ENCODE results near the gene CMPK1. TPM values are rescaled to one million over a fixed set of nuclear protein-coding genes. Genes with fewer than 3 reads are reported as not detected.

Gene CMPK1
- total RNA-seq, 1 donor from 2014 or later, result 48.5 TPM

- Histone ChIP-seq H3K4me1 (ENCODE audit: control insufficient read depth in 3 of 3, insufficient read depth in 3 of 3, low read length in 3 of 3) (no peaks in the 10 kb centered on the region), H3K27ac (ENCODE audit: low read depth, low read length) (no peak overlapping the region), H3K9ac (ENCODE audit: low read depth in 1 of 3, low read length in 3 of 3) (no peak overlapping the region), H3K27me3 (ENCODE audit: control insufficient read depth in 3 of 3, insufficient read depth in 3 of 3, low read length in 3 of 3) (peaks cover 43 to 56% (median 45%) of the 10 kb centered on the region in 3 donors), H3K4me3 (ENCODE audit: low read length in 3 of 3) (peak overlapping the region in 1 of 3 donors; percentile 35), H3K36me3 (ENCODE audit: control insufficient read depth in 3 of 3, insufficient read depth in 3 of 3, low read length in 3 of 3) (no peaks in the 10 kb centered on the region), H3K9me3 (ENCODE audit: control insufficient read depth in 3 of 3, low read length in 3 of 3) (no peaks in the 10 kb centered on the region)
Observed at GRCh38 chr1:47416319-47417169, 83.0 kb downstream of the CMPK1 start.

GRCh38 chr1:47417170-47418044 is 83.8 kb downstream of the CMPK1 start:
- no peaks in the 10 kb centered on the region for H3K36me3 ChIP-seq (ENCODE audit: control insufficient read depth in 3 of 3, insufficient read depth in 3 of 3, low read length in 3 of 3)
- H3K27ac ChIP-seq (ENCODE audit: low read depth, low read length), result no peak overlapping the region
- H3K9me3 ChIP-seq (ENCODE audit: control insufficient read depth in 3 of 3, low read length in 3 of 3), result no peaks in the 10 kb centered on the region
- no peaks in the 10 kb centered on the region for H3K4me1 ChIP-seq (ENCODE audit: control insufficient read depth in 3 of 3, insufficient read depth in 3 of 3, low read length in 3 of 3)
- H3K4me3 ChIP-seq (ENCODE audit: low read length in 3 of 3), result no peak overlapping the region
- H3K27me3 ChIP-seq (ENCODE audit: control insufficient read depth in 3 of 3, insufficient read depth in 3 of 3, low read length in 3 of 3), result peaks cover 43 to 56% (median 45%) of the 10 kb centered on the region in 3 donors
- no peak overlapping the region for H3K9ac ChIP-seq (ENCODE audit: low read depth in 1 of 3, low read length in 3 of 3)

- H3K27me3 ChIP-seq (ENCODE audit: control insufficient read depth in 3 of 3, insufficient read depth in 3 of 3, low read length in 3 of 3), result peaks cover 43 to 50% (median 45%) of the 10 kb centered on the region in 3 donors
- H3K9ac ChIP-seq (ENCODE audit: low read depth in 1 of 3, low read length in 3 of 3), result no peak overlapping the region
- H3K9me3 ChIP-seq (ENCODE audit: control insufficient read depth in 3 of 3, low read length in 3 of 3), result no peaks in the 10 kb centered on the region
- no peak overlapping the region for H3K4me3 ChIP-seq (ENCODE audit: low read length in 3 of 3)
- no peaks in the 10 kb centered on the region for H3K36me3 ChIP-seq (ENCODE audit: control insufficient read depth in 3 of 3, insufficient read depth in 3 of 3, low read length in 3 of 3)
- no peaks in the 10 kb centered on the region for H3K4me1 ChIP-seq (ENCODE audit: control insufficient read depth in 3 of 3, insufficient read depth in 3 of 3, low read length in 3 of 3)
- H3K27ac ChIP-seq (ENCODE audit: low read depth, low read length), result no peak overlapping the region
Observed at GRCh38 chr1:47418122-47418521, 84.5 kb downstream of the CMPK1 start.

GRCh38 chr1:47418681-47419325 is 85.2 kb downstream of the CMPK1 start:
- H3K4me3 ChIP-seq (ENCODE audit: low read length in 3 of 3), result no peak overlapping the region
- H3K4me1 ChIP-seq (ENCODE audit: control insufficient read depth in 3 of 3, insufficient read depth in 3 of 3, low read length in 3 of 3), result no peaks in the 10 kb centered on the region
- H3K36me3 ChIP-seq (ENCODE audit: control insufficient read depth in 3 of 3, insufficient read depth in 3 of 3, low read length in 3 of 3), result no peaks in the 10 kb centered on the region
- H3K27me3 ChIP-seq (ENCODE audit: control insufficient read depth in 3 of 3, insufficient read depth in 3 of 3, low read length in 3 of 3), result peaks cover 43 to 49% (median 45%) of the 10 kb centered on the region in 3 donors
- H3K27ac ChIP-seq (ENCODE audit: low read depth, low read length), result no peak overlapping the region
- no peak overlapping the region for H3K9ac ChIP-seq (ENCODE audit: low read depth in 1 of 3, low read length in 3 of 3)
- H3K9me3 ChIP-seq (ENCODE audit: control insufficient read depth in 3 of 3, low read length in 3 of 3), result no peaks in the 10 kb centered on the region

GRCh38 chr1:47420547-47420946 is 87.0 kb downstream of the CMPK1 start:
- Histone ChIP-seq H3K4me3 (ENCODE audit: low read length in 3 of 3) (no peak overlapping the region), H3K36me3 (ENCODE audit: control insufficient read depth in 3 of 3, insufficient read depth in 3 of 3, low read length in 3 of 3) (no peaks in the 10 kb centered on the region), H3K9ac (ENCODE audit: low read depth in 1 of 3, low read length in 3 of 3) (no peak overlapping the region), H3K9me3 (ENCODE audit: control insufficient read depth in 3 of 3, low read length in 3 of 3) (no peaks in the 10 kb centered on the region), H3K27ac (ENCODE audit: low read depth, low read length) (no peak overlapping the region), H3K4me1 (ENCODE audit: control insufficient read depth in 3 of 3, insufficient read depth in 3 of 3, low read length in 3 of 3) (peaks cover 0 to 3% (median 0%) of the 10 kb centered on the region in 3 donors), H3K27me3 (ENCODE audit: control insufficient read depth in 3 of 3, insufficient read depth in 3 of 3, low read length in 3 of 3) (peaks cover 33 to 43% (median 41%) of the 10 kb centered on the region in 3 donors)

GRCh38 chr1:47423872-47424271 is 90.3 kb downstream of the CMPK1 start:
- Histone ChIP-seq H3K9ac (ENCODE audit: low read depth in 1 of 3, low read length in 3 of 3) (no peak overlapping the region), H3K4me3 (ENCODE audit: low read length in 3 of 3) (no peak overlapping the region), H3K27ac (ENCODE audit: low read depth, low read length) (no peak overlapping the region), H3K9me3 (ENCODE audit: control insufficient read depth in 3 of 3, low read length in 3 of 3) (no peaks in the 10 kb centered on the region), H3K36me3 (ENCODE audit: control insufficient read depth in 3 of 3, insufficient read depth in 3 of 3, low read length in 3 of 3) (no peaks in the 10 kb centered on the region), H3K27me3 (ENCODE audit: control insufficient read depth in 3 of 3, insufficient read depth in 3 of 3, low read length in 3 of 3) (peaks cover 18 to 25% (median 21%) of the 10 kb centered on the region in 3 donors), H3K4me1 (ENCODE audit: control insufficient read depth in 3 of 3, insufficient read depth in 3 of 3, low read length in 3 of 3) (peaks cover 0 to 3% (median 0%) of the 10 kb centered on the region in 3 donors)

- Histone ChIP-seq H3K4me3 (ENCODE audit: low read length in 3 of 3) (no peak overlapping the region), H3K27ac (ENCODE audit: low read depth, low read length) (no peak overlapping the region), H3K36me3 (ENCODE audit: control insufficient read depth in 3 of 3, insufficient read depth in 3 of 3, low read length in 3 of 3) (no peaks in the 10 kb centered on the region), H3K27me3 (ENCODE audit: control insufficient read depth in 3 of 3, insufficient read depth in 3 of 3, low read length in 3 of 3) (peaks cover 13 to 21% (median 18%) of the 10 kb centered on the region in 3 donors), H3K4me1 (ENCODE audit: control insufficient read depth in 3 of 3, insufficient read depth in 3 of 3, low read length in 3 of 3) (peaks cover 0 to 3% (median 0%) of the 10 kb centered on the region in 3 donors), H3K9ac (ENCODE audit: low read depth in 1 of 3, low read length in 3 of 3) (no peak overlapping the region), H3K9me3 (ENCODE audit: control insufficient read depth in 3 of 3, low read length in 3 of 3) (no peaks in the 10 kb centered on the region)
Observed at GRCh38 chr1:47424336-47424982, 90.9 kb downstream of the CMPK1 start.

Other genes starting within 250 kb of the CMPK1 start
- not detected for gene CYP4A22, start 196.3 kb upstream of the CMPK1 start, total RNA-seq
- not detected for gene PDZK1IP1, start 143.8 kb upstream of the CMPK1 start, total RNA-seq
- 3.1 TPM for gene TAL1, start 101.6 kb upstream of the CMPK1 start, total RNA-seq
- 4.7 TPM for gene STIL, start 19.6 kb upstream of the CMPK1 start, total RNA-seq
- gene FOXE3, start 82.5 kb downstream of the CMPK1 start, total RNA-seq, result not detected
- gene FOXD2, start 104.3 kb downstream of the CMPK1 start, total RNA-seq, result under 0.01 TPM